Fibroblast of skin of left quadriceps (primary cell): ENCODE measurements around the gene IL11.
"Not testable (repeated sequence)": the region's sequence is repeated elsewhere in the genome, so short reads cannot be mapped to it uniquely, and the experiment has no call there.

ENCODE experiments used
- DNase-seq, 2 experiments: peaks; one replicate each; pipeline ENCODE4 v3.0.0-alpha.2; 2013; ENCODE audit warnings: low read depth in 2 of 2

IL11 gene

GRCh38 chr19:55352040-55352439 is 18.2 kb downstream of the IL11 start:
- no peak for DNase-seq

DNA sequence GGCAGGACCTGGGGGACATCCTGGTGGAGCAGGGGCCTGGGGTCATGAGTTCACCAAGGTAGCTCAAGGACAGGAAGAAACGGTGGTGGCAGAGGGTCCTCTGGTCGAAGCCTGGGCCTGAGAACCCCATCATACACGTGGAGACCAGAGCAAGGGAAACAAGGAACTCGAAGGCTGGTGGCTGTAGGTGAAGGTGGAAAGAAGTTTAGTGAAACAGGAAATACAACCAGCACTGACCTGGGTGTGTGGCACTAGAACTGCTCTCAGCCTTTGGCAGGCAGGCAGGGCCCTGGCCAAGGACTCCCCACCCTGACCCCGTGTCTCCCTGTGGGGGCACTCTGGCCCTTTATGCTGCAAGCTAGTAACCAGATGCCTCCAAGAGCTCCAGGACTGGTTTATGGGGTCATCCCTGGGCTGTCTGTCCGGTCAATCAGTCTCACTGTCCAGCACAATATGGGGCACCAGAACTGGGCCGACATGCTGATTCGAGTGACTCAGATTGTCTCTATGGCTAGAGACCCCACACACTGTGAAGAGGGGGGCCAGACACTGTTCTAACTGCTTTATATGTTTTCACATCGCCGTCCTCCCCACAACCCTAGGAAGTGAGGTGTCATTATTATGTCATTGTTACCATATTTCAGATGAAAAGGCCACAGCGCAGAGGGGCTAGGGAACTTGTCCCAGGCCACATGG is 19.5 kb downstream of the IL11 start:
- no peak for DNase-seq

DNA sequence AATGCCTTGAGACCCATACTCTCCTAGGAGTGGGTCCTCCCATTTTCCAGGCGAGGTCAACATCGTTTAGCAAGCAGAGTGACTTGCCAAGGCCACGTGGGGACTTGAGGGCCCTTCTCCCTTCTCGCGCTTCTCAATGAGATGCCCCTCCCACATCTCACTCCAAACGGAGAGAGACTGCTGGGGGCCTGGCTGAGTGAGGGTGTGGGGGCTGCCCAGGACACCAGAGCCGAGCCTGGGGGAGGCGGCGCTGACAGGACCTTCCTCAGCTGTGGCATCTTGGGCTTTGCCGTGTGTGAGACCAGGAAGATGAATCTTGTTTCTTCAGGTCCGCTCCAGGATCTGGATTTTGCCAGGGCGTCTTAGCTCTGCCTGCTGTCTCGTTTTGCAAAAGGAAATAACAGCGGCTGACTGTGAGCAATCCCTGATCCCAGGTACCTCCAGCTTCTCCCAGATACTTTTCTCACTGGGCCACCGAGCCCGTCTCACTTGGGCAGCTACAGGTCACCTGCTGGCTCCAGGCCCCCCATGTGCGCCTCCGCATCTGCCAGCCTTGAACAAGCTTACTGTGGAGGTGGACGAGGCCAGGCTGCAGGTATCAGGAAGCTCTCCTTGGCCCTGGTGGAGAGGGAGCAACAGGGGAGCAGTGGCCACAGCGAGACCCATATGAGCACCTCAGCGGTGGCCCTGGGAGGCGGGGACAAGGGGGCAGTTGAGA is 21.8 kb downstream of the IL11 start:
- no peak for DNase-seq

DNA sequence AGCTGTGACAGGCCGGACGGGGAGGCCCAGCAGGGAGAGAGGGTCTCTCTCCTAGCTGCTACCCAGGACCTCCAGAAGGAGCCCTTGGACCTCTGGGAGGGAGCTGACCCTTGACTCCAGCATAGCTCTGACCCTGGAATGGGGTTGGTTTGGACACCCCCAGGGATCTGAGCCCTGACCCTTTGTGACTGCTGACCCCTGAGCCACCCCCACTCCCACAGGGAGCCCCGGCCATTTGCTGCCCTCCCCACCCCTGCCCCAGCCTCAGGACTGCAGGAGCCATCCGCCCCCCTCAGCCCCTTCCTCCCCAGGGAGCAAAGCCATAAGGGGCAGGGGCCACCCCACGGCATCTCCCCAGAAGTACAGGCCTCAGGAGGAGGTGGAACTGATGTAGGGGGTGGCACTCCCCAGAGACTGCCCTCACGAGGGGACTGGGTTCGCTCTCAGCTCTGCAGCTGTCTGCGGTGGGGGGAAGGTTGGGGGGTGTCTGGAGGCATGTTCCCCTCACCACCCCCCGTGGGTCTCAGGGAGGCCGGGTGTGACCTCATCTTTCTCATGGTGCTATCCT is 22.7 kb downstream of the IL11 start:
- no peak for DNase-seq

DNA sequence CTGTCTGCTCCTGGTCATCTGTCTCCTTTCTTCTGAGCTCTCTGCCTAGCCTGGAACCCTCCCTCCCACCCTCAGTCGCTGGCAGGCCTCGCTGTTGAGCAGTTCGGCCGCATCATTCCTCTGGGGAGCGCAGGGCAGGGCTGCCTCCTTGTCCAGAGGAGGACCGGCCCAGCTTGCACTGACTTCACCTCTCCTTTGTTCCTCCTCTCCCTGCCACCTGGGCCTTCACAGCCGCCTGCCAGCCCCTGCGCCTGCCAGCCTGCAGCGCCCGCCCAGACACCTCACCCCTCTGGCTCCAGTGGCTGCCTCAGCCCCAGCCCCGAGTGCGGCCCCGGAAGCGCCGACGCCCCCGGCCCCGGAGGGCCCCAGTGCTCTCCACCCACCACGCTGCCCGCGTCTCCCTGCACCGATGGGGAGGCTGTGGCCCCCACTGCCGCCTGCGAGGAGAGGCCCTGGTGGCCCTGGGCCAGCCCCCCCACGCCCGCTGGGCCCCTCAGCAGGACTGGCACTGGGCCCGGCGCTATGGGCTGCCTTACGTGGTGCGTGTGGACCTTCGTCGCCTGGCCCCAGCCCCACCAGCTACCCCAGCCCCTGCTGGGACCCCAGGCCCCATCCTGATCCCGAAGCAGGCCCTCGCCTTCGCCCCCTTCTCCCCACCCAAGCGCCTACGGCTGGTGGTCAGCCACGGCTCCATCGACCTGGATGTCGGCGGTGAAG is 23.4 kb downstream of the IL11 start:
- no peak for DNase-seq

- DNase-seq: no peak
These were observed 24.2 kb downstream of the IL11 start for GRCh38 chr19:55345818-55346724.

GRCh38 chr19:55345101-55345817 is 25.0 kb downstream of the IL11 start:
- no peak for DNase-seq

DNA sequence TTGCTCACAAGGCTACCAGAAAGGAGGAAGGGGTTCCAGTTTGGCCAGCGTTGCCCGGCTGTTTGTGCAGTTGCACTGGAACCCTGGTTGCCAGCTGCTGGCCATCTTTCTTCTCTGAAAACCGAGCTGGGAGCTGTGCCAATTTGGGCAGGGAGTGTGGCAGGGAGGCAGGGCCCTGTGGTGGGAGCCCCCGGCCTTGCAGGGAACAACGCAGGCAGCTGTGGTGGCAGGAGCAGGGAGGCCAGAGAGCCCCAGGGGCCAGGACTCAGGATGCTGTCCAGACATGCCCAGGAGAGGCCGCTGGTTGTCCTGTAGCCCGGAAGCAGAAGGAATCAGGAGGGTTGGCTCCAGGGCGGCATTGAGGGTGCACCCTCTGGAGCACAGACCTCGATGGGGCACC is 25.8 kb downstream of the IL11 start:
- no peak for DNase-seq

- no peak for DNase-seq
These were observed 28.4 kb downstream of the IL11 start for GRCh38 chr19:55341595-55342531.

DNA sequence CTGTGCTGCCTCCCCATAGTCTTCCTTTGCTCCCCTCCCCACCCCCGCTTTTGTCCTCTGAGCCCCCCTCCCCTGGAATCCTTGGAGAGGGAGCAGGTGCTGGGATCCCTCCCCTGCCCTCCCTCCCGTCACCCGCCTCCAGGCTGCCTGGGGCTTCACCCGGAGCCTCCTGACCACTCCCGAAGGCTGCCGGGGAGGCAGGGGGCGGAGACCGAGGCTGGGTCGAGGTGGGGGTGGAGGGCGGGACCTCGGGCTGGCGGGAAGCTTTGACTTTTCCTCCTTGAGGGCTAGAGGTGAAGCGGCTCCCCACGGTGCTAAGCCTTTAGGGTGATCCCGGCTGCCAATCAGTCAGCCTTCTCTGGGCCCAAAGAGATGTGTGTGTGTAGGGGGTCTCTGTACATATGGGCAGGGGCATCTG is 29.1 kb downstream of the IL11 start:
- DNase-seq: no peak

GRCh38 chr19:55340784-55341147 is 29.5 kb downstream of the IL11 start:
- no peak for DNase-seq

GRCh38 chr19:55339889-55340783 is 30.1 kb downstream of the IL11 start:
- no peak for DNase-seq

DNA sequence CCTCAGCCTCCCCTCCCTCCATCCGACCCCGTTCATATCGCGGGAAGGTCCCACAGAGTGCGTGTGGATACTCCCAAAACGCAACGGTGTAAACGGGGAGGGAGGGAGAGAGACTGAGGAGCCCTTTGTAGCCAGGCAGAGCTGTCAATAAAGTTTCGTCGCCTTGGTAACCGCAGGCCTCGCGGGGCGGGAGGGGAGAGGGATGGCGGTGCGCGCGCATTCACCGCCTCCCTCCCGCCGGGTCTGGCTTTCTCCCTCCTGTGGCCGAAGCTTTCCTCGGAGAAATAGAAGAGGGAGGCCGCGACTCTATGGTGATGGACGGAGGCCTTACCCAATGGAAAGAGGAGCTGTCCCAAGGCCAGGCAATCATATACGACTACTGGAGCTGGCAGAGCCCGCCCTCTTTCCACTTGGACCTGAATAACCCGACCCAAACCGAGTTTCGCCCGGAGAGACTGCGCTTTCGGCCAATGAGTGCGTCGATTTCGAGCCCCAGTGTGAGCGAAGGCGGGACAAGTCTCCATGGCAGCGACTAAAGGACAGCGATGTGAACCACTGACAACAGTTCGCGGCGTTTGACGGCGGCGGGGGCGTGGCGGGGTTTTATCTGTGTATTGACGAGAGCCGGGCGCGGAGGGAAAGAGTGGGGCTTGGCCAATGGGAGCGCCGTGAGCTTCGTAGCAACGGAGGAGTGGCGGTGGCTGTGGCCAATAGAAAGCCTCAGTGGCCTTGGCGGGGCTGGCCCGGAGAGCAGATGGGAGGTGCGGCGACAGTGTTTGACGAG is 31.0 kb downstream of the IL11 start, which contains the start of gene KMT5C:
Gene KMT5C (plus strand): TSS at position 772 of the 784 bp plus-strand sequence. CDS start 2,061 bp downstream, outside the sequence.
- peak; percentile 100 for DNase-seq

GRCh38 chr19:55336101-55336500 is 34.2 kb downstream of the IL11 start:
- no peak for DNase-seq

- DNase-seq: no peak
These were observed 36.4 kb downstream of the IL11 start for GRCh38 chr19:55333870-55334269.

GRCh38 chr19:55329791-55330190 is 40.5 kb downstream of the IL11 start:
- DNase-seq: peak in 1 of 2 experiments; percentile 8

DNA sequence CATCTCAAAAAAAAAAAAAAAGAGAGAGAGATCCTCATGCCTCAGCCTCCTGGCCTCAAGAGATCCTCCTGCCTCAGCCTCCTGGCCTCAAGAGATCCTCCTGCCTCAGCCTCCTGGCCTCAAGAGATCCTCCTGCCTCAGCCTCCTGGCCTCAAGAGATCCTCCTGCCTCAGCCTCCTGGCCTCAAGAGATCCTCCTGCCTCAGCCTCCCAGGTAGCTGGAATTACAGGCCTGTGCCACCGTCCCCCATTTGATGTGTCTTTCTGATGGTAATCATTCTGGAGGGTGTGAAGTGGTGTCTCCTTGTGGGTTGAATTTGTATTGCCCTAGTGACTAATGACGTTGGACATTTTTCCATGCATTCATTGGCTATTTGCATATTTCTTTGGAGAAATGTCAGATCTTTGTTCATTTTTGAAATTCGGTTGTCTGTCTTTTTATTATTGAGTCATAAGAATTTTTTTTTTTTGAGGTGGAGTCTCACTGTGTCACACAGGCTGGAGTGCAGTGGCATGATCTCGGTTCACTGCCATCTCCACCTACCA is 41.4 kb downstream of the IL11 start:
- not testable (repeated sequence) for DNase-seq
